Measurements from ENCODE around the gene BMPR2.

- TF ChIP-seq CTCF (IDR thresholded peaks at IDR 0.05 in 2 of 3, conservative IDR thresholded peaks at IDR 0.05 in 1 of 3; ENCODE audit: borderline replicate concordance in 1 of 3, insufficient read depth in 1 of 3, low read depth in 2 of 3, low read length in 2 of 3) (no peak), POLR2AphosphoS5 (IDR thresholded peaks at IDR 0.05; ENCODE audit: low read depth, low read length) (no peak), EZH2 (IDR thresholded peaks at IDR 0.05) (no peak), EGR1 (IDR thresholded peaks at IDR 0.05; ENCODE audit: low read depth) (no peak), CBX3 (IDR thresholded peaks at IDR 0.05; ENCODE audit: low read depth) (no peak), SIN3A (IDR thresholded peaks at IDR 0.05; ENCODE audit: low read depth) (no peak), FOSL1 (IDR thresholded peaks at IDR 0.05; ENCODE audit: low read depth) (no peak)
Measured at GRCh38 chr2:202418027-202418426, 41.9 kb downstream of the BMPR2 start.

Data from HCT116 (cell line).